ENCODE data around the gene CAMK2G. TPM values are rescaled to one million over a fixed set of nuclear protein-coding genes. Genes with fewer than 3 reads are reported as not detected.

The CAMK2G gene
- total and polyA plus RNA-seq, 4 donors = 6.8 to 18.3 (median 9.9) TPM

- no peak for DNase-seq (ENCODE audit: low spot score)
- no peak overlapping the region for H3K4me3 ChIP-seq (ENCODE audit: low read depth in 1 of 3, low read length in 3 of 3)
- peak overlapping the region in 1 of 2 donors; percentile 26 for H3K27ac ChIP-seq (ENCODE audit: low read depth in 1 of 2, low read length in 2 of 2)
- 79% methylated on average over 10 of the region's 10 CpGs for WGBS
- no peak for TF ChIP-seq HNF4A (conservative IDR thresholded peaks at IDR 0.05)
- no peak for TF ChIP-seq YY1 (IDR thresholded peaks at IDR 0.05)
- no peak for TF ChIP-seq HNF4G (IDR thresholded peaks at IDR 0.05)
- no peak for TF ChIP-seq RAD21 (IDR thresholded peaks at IDR 0.05)
- TF ChIP-seq TAF1 (conservative IDR thresholded peaks at IDR 0.05) = no peak
- no peak for TF ChIP-seq NR2F2 (IDR thresholded peaks at IDR 0.05)
- TF ChIP-seq EGR1 (IDR thresholded peaks at IDR 0.05; ENCODE audit: low read depth in 2 of 2) = no peak
- TF ChIP-seq, protein P1, sequence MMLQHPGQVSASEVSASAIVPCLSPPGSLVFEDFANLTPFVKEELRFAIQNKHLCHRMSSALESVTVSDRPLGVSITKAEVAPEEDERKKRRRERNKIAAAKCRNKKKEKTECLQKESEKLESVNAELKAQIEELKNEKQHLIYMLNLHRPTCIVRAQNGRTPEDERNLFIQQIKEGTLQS (IDR thresholded peaks at IDR 0.05) = no peak
- TF ChIP-seq CTCF (IDR thresholded peaks at IDR 0.05; ENCODE audit: low read depth, low read length, missing input control) = no peak
- TF ChIP-seq FOXA2 (IDR thresholded peaks at IDR 0.05) = no peak
- TF ChIP-seq SP1 (IDR thresholded peaks at IDR 0.05) = no peak
- no peak for TF ChIP-seq JUND (IDR thresholded peaks at IDR 0.05)
- TF ChIP-seq, protein P2, sequence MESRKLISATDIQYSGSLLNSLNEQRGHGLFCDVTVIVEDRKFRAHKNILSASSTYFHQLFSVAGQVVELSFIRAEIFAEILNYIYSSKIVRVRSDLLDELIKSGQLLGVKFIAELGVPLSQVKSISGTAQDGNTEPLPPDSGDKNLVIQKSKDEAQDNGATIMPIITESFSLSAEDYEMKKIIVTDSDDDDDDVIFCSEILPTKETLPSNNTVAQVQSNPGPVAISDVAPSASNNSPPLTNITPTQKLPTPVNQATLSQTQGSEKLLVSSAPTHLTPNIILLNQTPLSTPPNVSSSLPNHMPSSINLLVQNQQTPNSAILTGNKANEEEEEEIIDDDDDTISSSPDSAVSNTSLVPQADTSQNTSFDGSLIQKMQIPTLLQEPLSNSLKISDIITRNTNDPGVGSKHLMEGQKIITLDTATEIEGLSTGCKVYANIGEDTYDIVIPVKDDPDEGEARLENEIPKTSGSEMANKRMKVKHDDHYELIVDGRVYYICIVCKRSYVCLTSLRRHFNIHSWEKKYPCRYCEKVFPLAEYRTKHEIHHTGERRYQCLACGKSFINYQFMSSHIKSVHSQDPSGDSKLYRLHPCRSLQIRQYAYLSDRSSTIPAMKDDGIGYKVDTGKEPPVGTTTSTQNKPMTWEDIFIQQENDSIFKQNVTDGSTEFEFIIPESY (IDR thresholded peaks at IDR 0.05) = no peak
- TF ChIP-seq REST (IDR thresholded peaks at IDR 0.05) = no peak
- no peak for TF ChIP-seq MAX (IDR thresholded peaks at IDR 0.05)
- TF ChIP-seq GABPA (IDR thresholded peaks at IDR 0.05 in 1 of 2, conservative IDR thresholded peaks at IDR 0.05 in 1 of 2) = no peak
- no peak for TF ChIP-seq FOXA1 (IDR thresholded peaks at IDR 0.05)
- TF ChIP-seq RXRA (IDR thresholded peaks at IDR 0.05) = no peak
- H3K36me3 ChIP-seq (ENCODE audit: control insufficient read depth in 4 of 4, insufficient read depth in 3 of 4, low read depth in 1 of 4, low read length in 3 of 4) = peaks cover 0 to 3% (median 1%) of the 10 kb centered on the region in 4 donors
- no peaks in the 10 kb centered on the region for H3K27me3 ChIP-seq (ENCODE audit: control insufficient read depth in 4 of 4, insufficient read depth in 4 of 4, low read length in 3 of 4)
- no peak overlapping the region for H3K9ac ChIP-seq (ENCODE audit: low read depth in 1 of 2, low read length in 2 of 2)
- no peaks in the 10 kb centered on the region for H3K9me3 ChIP-seq (ENCODE audit: control insufficient read depth in 4 of 4, low read length in 3 of 4)
- H3K4me1 ChIP-seq (ENCODE audit: control insufficient read depth in 4 of 4, insufficient read depth in 4 of 4, low read length in 3 of 4) = peaks cover 1 to 21% (median 14%) of the 10 kb centered on the region in 4 donors
Observed at GRCh38 chr10:73867126-73867807, 7.1 kb downstream of the CAMK2G start.
